GM12892 (cell line): Measurements from ENCODE around the gene ULBP3.

Source experiments
- POLR2A ChIP-seq: IDR thresholded peaks from 2 replicates; pipeline ENCODE4 v1.6.1; 2011; ENCODE audit warnings: low read depth, low read length, control low read depth
- POLR2AphosphoS5 ChIP-seq: IDR thresholded peaks from 2 replicates; pipeline ENCODE4 v1.6.1; 2011; ENCODE audit warnings: low read depth, low read length, control low read depth
- TAF1 ChIP-seq: IDR thresholded peaks from 2 replicates; pipeline ENCODE4 v1.6.1; 2011; ENCODE audit warnings: low read depth, mild to moderate bottlenecking, control low read depth, low read length, borderline replicate concordance

GRCh38 chr6:150032598-150032997 lies 36.3 kb downstream of the ULBP3 start:
- no peak for TF ChIP-seq POLR2AphosphoS5
- no peak for TF ChIP-seq POLR2A
- no peak for TF ChIP-seq TAF1
